ENCODE data around the gene NLN. TPM values are rescaled to one million over a fixed set of nuclear protein-coding genes. Genes with fewer than 3 reads are reported as not detected.

NLN gene
- total and polyA plus RNA-seq, 9 of the 15 experiments (the other 6 are each of a cell fraction or from before 2014, with no cell fraction given): 6.9 to 45.2 (median 28.8) TPM

DNA sequence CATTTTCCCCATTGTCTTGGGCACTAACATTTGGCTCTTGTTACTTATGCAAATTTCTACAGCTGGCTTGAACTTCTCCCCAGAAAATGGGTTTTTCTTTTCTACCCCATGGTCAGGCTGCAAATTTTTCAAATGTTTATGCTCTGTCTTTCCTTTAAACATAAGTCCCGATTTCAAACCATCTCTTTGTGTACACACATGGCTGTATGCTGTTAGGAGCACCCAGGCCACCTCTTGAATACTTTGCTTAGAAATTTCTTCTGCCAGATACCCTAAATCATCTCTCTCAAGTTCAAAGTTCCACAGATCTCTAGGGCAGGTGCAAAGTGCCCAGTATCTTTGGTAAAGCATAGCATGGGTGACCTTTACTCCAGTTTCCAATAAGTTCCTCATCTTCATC is 45.6 kb downstream of the NLN start (continued):
- TF ChIP-seq RFX5 (IDR thresholded peaks at IDR 0.05; ENCODE audit: low read depth, low read length) (no peak), ZC3H8 (IDR thresholded peaks at IDR 0.05) (no peak), GATAD2B (IDR thresholded peaks at IDR 0.05; ENCODE audit: borderline replicate concordance) (no peak), HMG20A (CRISPR knock-in tag; conservative IDR thresholded peaks at IDR 0.05) (no peak), NELFE (IDR thresholded peaks at IDR 0.05; ENCODE audit: insufficient read depth, insufficient read length) (no peak), MECOM (CRISPR knock-in tag; IDR thresholded peaks at IDR 0.05) (no peak), HNRNPL (IDR thresholded peaks at IDR 0.05; ENCODE audit: low read depth, low read length) (no peak), SIN3A (IDR thresholded peaks at IDR 0.05; ENCODE audit: borderline replicate concordance in 2 of 2, control insufficient read depth in 1 of 2, low read depth in 2 of 2, low read length in 2 of 2) (no peak)
- TF ChIP-seq, protein P1, sequence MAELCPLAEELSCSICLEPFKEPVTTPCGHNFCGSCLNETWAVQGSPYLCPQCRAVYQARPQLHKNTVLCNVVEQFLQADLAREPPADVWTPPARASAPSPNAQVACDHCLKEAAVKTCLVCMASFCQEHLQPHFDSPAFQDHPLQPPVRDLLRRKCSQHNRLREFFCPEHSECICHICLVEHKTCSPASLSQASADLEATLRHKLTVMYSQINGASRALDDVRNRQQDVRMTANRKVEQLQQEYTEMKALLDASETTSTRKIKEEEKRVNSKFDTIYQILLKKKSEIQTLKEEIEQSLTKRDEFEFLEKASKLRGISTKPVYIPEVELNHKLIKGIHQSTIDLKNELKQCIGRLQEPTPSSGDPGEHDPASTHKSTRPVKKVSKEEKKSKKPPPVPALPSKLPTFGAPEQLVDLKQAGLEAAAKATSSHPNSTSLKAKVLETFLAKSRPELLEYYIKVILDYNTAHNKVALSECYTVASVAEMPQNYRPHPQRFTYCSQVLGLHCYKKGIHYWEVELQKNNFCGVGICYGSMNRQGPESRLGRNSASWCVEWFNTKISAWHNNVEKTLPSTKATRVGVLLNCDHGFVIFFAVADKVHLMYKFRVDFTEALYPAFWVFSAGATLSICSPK (IDR thresholded peaks at IDR 0.05; ENCODE audit: borderline replicate concordance): no peak

DNA sequence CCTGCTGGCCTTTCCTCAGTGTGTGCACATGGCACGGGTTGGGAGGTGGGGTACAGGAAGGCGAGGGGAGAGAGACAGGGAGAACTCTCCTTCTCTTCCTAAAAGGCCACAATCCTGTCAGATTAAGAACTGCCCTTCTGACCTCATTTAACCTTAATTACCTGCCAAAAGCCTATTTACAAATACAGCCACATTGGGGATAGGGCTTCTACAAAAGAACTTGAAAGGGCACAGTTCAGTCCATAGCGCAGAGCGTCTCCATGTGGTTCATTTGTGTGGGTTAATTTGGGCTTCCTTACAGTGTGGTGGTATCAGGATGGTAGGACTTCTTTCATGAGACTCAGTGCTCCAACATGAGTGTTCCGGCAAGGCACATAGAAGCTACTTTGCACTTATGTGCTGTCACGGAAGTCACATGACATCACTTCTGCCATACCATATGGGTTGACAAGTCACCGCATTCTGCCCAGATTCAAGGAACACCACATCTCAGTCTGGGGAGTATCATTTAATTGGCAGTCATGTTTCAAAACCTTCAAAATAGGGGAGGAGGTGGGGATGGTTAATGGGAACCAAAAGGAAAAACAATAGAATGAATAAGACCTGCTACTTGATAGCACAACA is 46.8 kb downstream of the NLN start:
- intact Hi-C loops (cut with micrococcal nuclease): no loop called here
- H4K20me1 ChIP-seq (replicated peaks; ENCODE audit: control insufficient read depth, insufficient read depth, low read length): no peaks in the 10 kb centered on the region
- H3K9me3 ChIP-seq (replicated peaks; ENCODE audit: control insufficient read depth, insufficient read depth, low read depth, low read length): no peaks in the 10 kb centered on the region; the same call in 1 of the 2 replicates
- BruUV-seq (replicated peaks): no TSS peak
- ChIA-PET POLR2A (interaction anchor here (0.6 kb wide), 1 partner anchor 9 kb away, joined by 3 read pairs; no protein-coding TSS in a partner anchor), CTCF (ENCODE audit: low intra/inter-chr PET ratio) (no interaction called here)
- 90% methylated on average over 7 of the region's 7 CpGs for WGBS (ENCODE audit: insufficient coverage, low coverage, missing lambda C conversion rate)
- H3K4me1 ChIP-seq (replicated peaks in 1 of 2; ENCODE audit: control insufficient read depth in 2 of 2, insufficient read depth in 2 of 2, low read length in 2 of 2): no peaks in the 10 kb centered on the region
- H3K4me3 ChIP-seq: no peak overlapping the region
- no peak overlapping the region for H3K27ac ChIP-seq (ENCODE audit: extremely low read depth, low read depth, low read length)
- peaks cover 13% of the 10 kb centered on the region; the same call in 2 of the 3 replicates for H3K36me3 ChIP-seq (ENCODE audit: control insufficient read depth, insufficient read depth, low read length)
- in situ Hi-C loops (cut with MboI): no loop called here
- H3K4me2 ChIP-seq (ENCODE audit: insufficient read depth, low read length): no peak overlapping the region
- no peaks in the 10 kb centered on the region for H3K9me1 ChIP-seq (ENCODE audit: control insufficient read depth, insufficient read depth, low read length)
- ATAC-seq (no peak), DNase-seq (ENCODE audit: extremely low read depth in 1 of 4, low spot score in 3 of 4) (no peak), FAIRE-seq (no peak)
- no peak overlapping the region for H2AFZ ChIP-seq (ENCODE audit: low read depth, low read length)
- no peak overlapping the region for H3K9ac ChIP-seq (ENCODE audit: insufficient read depth in 1 of 2, low read depth in 2 of 2, low read length in 2 of 2)
- no peaks in the 10 kb centered on the region for H3K27me3 ChIP-seq (ENCODE audit: control insufficient read depth in 2 of 2, insufficient read depth in 2 of 2, low read length in 2 of 2)
- no peaks in the 10 kb centered on the region for H3K79me2 ChIP-seq (ENCODE audit: control insufficient read depth, insufficient read depth, low read length)
- TF ChIP-seq, protein P2, sequence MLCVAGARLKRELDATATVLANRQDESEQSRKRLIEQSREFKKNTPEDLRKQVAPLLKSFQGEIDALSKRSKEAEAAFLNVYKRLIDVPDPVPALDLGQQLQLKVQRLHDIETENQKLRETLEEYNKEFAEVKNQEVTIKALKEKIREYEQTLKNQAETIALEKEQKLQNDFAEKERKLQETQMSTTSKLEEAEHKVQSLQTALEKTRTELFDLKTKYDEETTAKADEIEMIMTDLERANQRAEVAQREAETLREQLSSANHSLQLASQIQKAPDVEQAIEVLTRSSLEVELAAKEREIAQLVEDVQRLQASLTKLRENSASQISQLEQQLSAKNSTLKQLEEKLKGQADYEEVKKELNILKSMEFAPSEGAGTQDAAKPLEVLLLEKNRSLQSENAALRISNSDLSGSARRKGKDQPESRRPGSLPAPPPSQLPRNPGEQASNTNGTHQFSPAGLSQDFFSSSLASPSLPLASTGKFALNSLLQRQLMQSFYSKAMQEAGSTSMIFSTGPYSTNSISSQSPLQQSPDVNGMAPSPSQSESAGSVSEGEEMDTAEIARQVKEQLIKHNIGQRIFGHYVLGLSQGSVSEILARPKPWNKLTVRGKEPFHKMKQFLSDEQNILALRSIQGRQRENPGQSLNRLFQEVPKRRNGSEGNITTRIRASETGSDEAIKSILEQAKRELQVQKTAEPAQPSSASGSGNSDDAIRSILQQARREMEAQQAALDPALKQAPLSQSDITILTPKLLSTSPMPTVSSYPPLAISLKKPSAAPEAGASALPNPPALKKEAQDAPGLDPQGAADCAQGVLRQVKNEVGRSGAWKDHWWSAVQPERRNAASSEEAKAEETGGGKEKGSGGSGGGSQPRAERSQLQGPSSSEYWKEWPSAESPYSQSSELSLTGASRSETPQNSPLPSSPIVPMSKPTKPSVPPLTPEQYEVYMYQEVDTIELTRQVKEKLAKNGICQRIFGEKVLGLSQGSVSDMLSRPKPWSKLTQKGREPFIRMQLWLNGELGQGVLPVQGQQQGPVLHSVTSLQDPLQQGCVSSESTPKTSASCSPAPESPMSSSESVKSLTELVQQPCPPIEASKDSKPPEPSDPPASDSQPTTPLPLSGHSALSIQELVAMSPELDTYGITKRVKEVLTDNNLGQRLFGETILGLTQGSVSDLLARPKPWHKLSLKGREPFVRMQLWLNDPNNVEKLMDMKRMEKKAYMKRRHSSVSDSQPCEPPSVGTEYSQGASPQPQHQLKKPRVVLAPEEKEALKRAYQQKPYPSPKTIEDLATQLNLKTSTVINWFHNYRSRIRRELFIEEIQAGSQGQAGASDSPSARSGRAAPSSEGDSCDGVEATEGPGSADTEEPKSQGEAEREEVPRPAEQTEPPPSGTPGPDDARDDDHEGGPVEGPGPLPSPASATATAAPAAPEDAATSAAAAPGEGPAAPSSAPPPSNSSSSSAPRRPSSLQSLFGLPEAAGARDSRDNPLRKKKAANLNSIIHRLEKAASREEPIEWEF (CRISPR knock-in tag; IDR thresholded peaks at IDR 0.05): no peak
- no peak for TF ChIP-seq HDAC6 (IDR thresholded peaks at IDR 0.05; ENCODE audit: low read depth, low read length)
- TF ChIP-seq ZNF830 (CRISPR knock-in tag; IDR thresholded peaks at IDR 0.05): no peak
- TF ChIP-seq, protein P3, sequence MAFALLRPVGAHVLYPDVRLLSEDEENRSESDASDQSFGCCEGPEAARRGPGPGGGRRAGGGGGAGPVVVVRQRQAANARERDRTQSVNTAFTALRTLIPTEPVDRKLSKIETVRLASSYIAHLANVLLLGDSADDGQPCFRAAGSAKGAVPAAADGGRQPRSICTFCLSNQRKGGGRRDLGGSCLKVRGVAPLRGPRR (CRISPR knock-in tag; IDR thresholded peaks at IDR 0.05): no peak
